Right lobe of liver (tissue), 4 donors: ENCODE data around the gene TMCO1.
"Not testable (repeated sequence)": the region's sequence is repeated elsewhere in the genome, so short reads cannot be mapped to it uniquely, and the experiment has no call there.

Experiments used
- CTCF ChIP-seq, 4 donors: fragments of 200-600 bp in 3 of 4; fragments of 450-650 bp in 1 of 4; IDR thresholded peaks; one replicate each; pipeline versions ENCODE4 v1.5.1 to v1.8.0; 2016 to 2022; ENCODE audit warnings: antibody characterized with exemption in 4 of 4, mild to moderate bottlenecking in 2 of 4
- POLR2A ChIP-seq: fragments of 450-650 bp; IDR thresholded peaks from one replicate; pipeline ENCODE4 v1.6.1; 2017; ENCODE audit warnings: antibody characterized with exemption, mild to moderate bottlenecking
- donor health status: DM: no; HTN: no; CAD: no.
- donor health status: DM: no; HTN: no; CAD: no.
- donor health status: DM: no; HTN: yes; CAD: no.

GRCh38 chr1:165744913-165745312 is 23.8 kb downstream of the TMCO1 start:
- not testable (repeated sequence) for TF ChIP-seq POLR2A; CTCF (IDR thresholded peaks at IDR 0.05)
